Stomach (tissue), 9 donors: ENCODE results near the gene CD99L2. TPM values are rescaled to one million over a fixed set of nuclear protein-coding genes. Genes with fewer than 3 reads are reported as not detected.

ENCODE experiments used
- DNase-seq, 2 donors: peaks; one replicate each; pipeline versions ENCODE4 v3.0.0 to v3.0.0-alpha.2; 2013 to 2019
- H3K27ac ChIP-seq, 5 donors: fragments of 200-600 bp in 4 of 5; sonication (generic) in 4 of 5; one replicate each; pipeline ENCODE4 v1.5.1; 2013 to 2019; ENCODE audit warnings: mild to moderate bottlenecking in 1 of 5, moderate library complexity in 1 of 5
- H3K27me3 ChIP-seq, 3 donors: fragments of 200-600 bp; sonication (generic); one replicate each; pipeline ENCODE4 v1.5.1; 2017 to 2019; ENCODE audit warnings: mixed run types in 1 of 3
- H3K36me3 ChIP-seq, 4 donors: fragments of 200-600 bp; sonication (generic); 1 replicate in 3 of 4; 2 replicates in 1 of 4; pipeline ENCODE4 v1.5.1; 2016 to 2019
- H3K4me1 ChIP-seq, 4 donors: fragments of 200-600 bp; sonication (generic); one replicate each; pipeline ENCODE4 v1.5.1; 2016 to 2019
- H3K4me3 ChIP-seq, 4 donors: fragments of 200-600 bp; sonication (generic) in 3 of 4; one replicate each; pipeline ENCODE4 v1.5.1; 2016 to 2019; ENCODE audit warnings: mild to moderate bottlenecking in 1 of 4
- H3K9me3 ChIP-seq, 4 donors: fragments of 200-600 bp; sonication (generic); one replicate each; pipeline ENCODE4 v1.5.1; 2016 to 2019
- CTCF ChIP-seq, 7 experiments: fragments of 450-650 bp in 4 of 7; fragments of 200-600 bp in 3 of 7; sonication (generic) in 3 of 7; IDR thresholded peaks; one replicate each; pipeline ENCODE4 v1.5.1; 2016 to 2019; ENCODE audit warnings: antibody characterized with exemption in 7 of 7, control low read depth in 2 of 7, mild to moderate bottlenecking in 1 of 7
- EP300 ChIP-seq: sonication (generic); formaldehyde crosslinking; IDR thresholded peaks from one replicate; pipeline ENCODE4 v1.6.1; 2017; ENCODE audit warnings: antibody characterized with exemption
- POLR2A ChIP-seq, 4 donors: fragments of 450-650 bp; IDR thresholded peaks; one replicate each; pipeline ENCODE4 v1.6.1; 2016; ENCODE audit warnings: antibody characterized with exemption in 4 of 4, control low read depth in 2 of 4, mild to moderate bottlenecking in 1 of 4, moderate library complexity in 1 of 4
- POLR2AphosphoS5 ChIP-seq, 3 donors: sonication (generic); formaldehyde crosslinking; IDR thresholded peaks; one replicate each; pipeline ENCODE4 v1.6.1; 2016; ENCODE audit warnings: antibody characterized with exemption in 3 of 3
- WGBS, 5 donors: extraction: QIAGEN DNeasy Blood & Tissue Kit in 3 of 5; methylation state at CpG; one replicate each; pipeline versions ENCODE4 v1.1.5 to v1.1.7; 2013 to 2018; 5-methylcytosine and 5-hydroxymethylcytosine counted together
- intact Hi-C: fragments of 100-400 bp; cut with DNase I; formaldehyde crosslinking; loops from one replicate; pipeline ENCODE4 v1.15.1; 2023; ENCODE audit warnings: low total_unique reads
- polyA plus RNA-seq, 3 donors: library from polyadenylated mRNA; stranded (reverse); fragments of 200-250 nt; gene quantifications; one replicate each; pipeline ENCODE4 v1.2.3, GENCODE V29; 2013
- total RNA-seq, 5 donors: library from RNA; depleted of rRNA; stranded (reverse); fragments of >200 nt; gene quantifications; one replicate each; pipeline versions ENCODE4 v1.1.0 to v1.2.3, GENCODE V29; 2014 to 2016
- donor health status: healthy with polysubstance abuse.
- donor health status: Bipolar disorder and iron deficiency.
- donor health status: healthy.

The CD99L2 gene
- total and polyA plus RNA-seq, 8 donors, result 3.5 to 40.6 (median 13.7) TPM

- DNase-seq, result no peak
- H3K4me3 ChIP-seq, result no peak overlapping the region
Measured at GRCh38 chrX:150847088-150847487, 51.4 kb downstream of the CD99L2 start.

GRCh38 chrX:150846130-150846529 lies 52.3 kb downstream of the CD99L2 start:
- Histone ChIP-seq H3K36me3 (no peaks in the 10 kb centered on the region), H3K27ac (no peak overlapping the region), H3K27me3 (no peaks in the 10 kb centered on the region), H3K4me3 (no peak overlapping the region), H3K4me1 (peaks cover 0 to 9% (median 2%) of the 10 kb centered on the region in 4 donors), H3K9me3 (no peaks in the 10 kb centered on the region)
- TF ChIP-seq POLR2AphosphoS5 (IDR thresholded peaks at IDR 0.05) (no peak), CTCF (IDR thresholded peaks at IDR 0.05) (no peak), POLR2A (IDR thresholded peaks at IDR 0.05) (no peak), EP300 (no peak)
- intact Hi-C loops, result no loop called here
- 92 to 100% (median 95%) methylated on average over 5 of the region's 5 CpGs for WGBS, 5 donors
- DNase-seq, result no peak

More at GRCh38 chrX:150847088-150847487, 51.4 kb downstream of the CD99L2 start:
- Histone ChIP-seq H3K27me3 (no peaks in the 10 kb centered on the region), H3K4me1 (peaks cover 0 to 9% (median 2%) of the 10 kb centered on the region in 4 donors), H3K9me3 (no peaks in the 10 kb centered on the region), H3K27ac (no peak overlapping the region), H3K36me3 (no peaks in the 10 kb centered on the region)
- intact Hi-C loops, result no loop called here
- TF ChIP-seq EP300 (no peak), POLR2A (IDR thresholded peaks at IDR 0.05) (no peak), CTCF (IDR thresholded peaks at IDR 0.05) (no peak), POLR2AphosphoS5 (IDR thresholded peaks at IDR 0.05) (no peak)

- DNase-seq, result no peak
- intact Hi-C loops, result no loop called here
- H3K4me1 ChIP-seq, result peaks cover 0 to 9% (median 2%) of the 10 kb centered on the region in 4 donors
- TF ChIP-seq POLR2AphosphoS5 (IDR thresholded peaks at IDR 0.05) (no peak), EP300 (no peak), CTCF (IDR thresholded peaks at IDR 0.05) (no peak), POLR2A (IDR thresholded peaks at IDR 0.05) (no peak)
- no peaks in the 10 kb centered on the region for H3K27me3 ChIP-seq
- no peak overlapping the region for H3K27ac ChIP-seq
- H3K36me3 ChIP-seq, result no peaks in the 10 kb centered on the region
- H3K4me3 ChIP-seq, result no peak overlapping the region
- WGBS, 5 donors, result 67 to 80% (median 73%) methylated on average over 3 of the region's 3 CpGs
- H3K9me3 ChIP-seq, result no peaks in the 10 kb centered on the region
Measured at GRCh38 chrX:150845091-150845490, 53.4 kb downstream of the CD99L2 start.

GRCh38 chrX:150844016-150844415 lies 54.5 kb downstream of the CD99L2 start:
- no peak for TF ChIP-seq POLR2A (IDR thresholded peaks at IDR 0.05)
- TF ChIP-seq EP300, result no peak
- TF ChIP-seq CTCF (IDR thresholded peaks at IDR 0.05), result no peak
- no peak for TF ChIP-seq POLR2AphosphoS5 (IDR thresholded peaks at IDR 0.05)
- DNase-seq, result no peak
- Histone ChIP-seq H3K36me3 (no peaks in the 10 kb centered on the region), H3K4me3 (no peak overlapping the region), H3K4me1 (peaks cover 0 to 5% (median under 1%) of the 10 kb centered on the region in 4 donors), H3K27ac (no peak overlapping the region), H3K27me3 (no peaks in the 10 kb centered on the region), H3K9me3 (no peaks in the 10 kb centered on the region)
- intact Hi-C loops, result no loop called here
- 76 to 96% (median 78%) methylated on average over 3 of the region's 3 CpGs for WGBS, 5 donors
